DND-41 (cell line): Measurements from ENCODE around the gene DGKZ.
A peak's percentile ranks its signal among the peaks of the same experiment; 100 is the strongest.

Source experiments
- ATAC-seq: fragments of 200-7000 bp; cut with Tn5 transposase; 3 replicates; pipeline ENCODE4 v1.9.1; 2021; ENCODE audit warnings: low read depth; ENCODE audit not compliant: insufficient read depth
- DNase-seq: peaks from one replicate; pipeline ENCODE4 v3.0.0-alpha.2; 2020
- H2AFZ ChIP-seq: 2 replicates; pipeline ENCODE4 v1.6.0; 2012; ENCODE audit warnings: low read depth, low read length
- H3K27ac ChIP-seq: 2 replicates; pipeline ENCODE4 v1.5.1; 2012; ENCODE audit warnings: low read length, inconsistent platforms
- H3K27me3 ChIP-seq: fragments of 200-600 bp; sonication (generic); 2 replicates; pipeline ENCODE4 v1.6.0; 2012; ENCODE audit warnings: low read length, mild to moderate bottlenecking, inconsistent platforms; ENCODE audit not compliant: insufficient read depth, poor library complexity
- H3K36me3 ChIP-seq: 2 replicates; pipeline ENCODE4 v1.5.1; 2012; ENCODE audit warnings: low read length, inconsistent platforms; ENCODE audit not compliant: insufficient read depth
- H3K4me1 ChIP-seq: 2 replicates; pipeline ENCODE4 v1.5.1; 2012; ENCODE audit warnings: mild to moderate bottlenecking, low read length; ENCODE audit not compliant: insufficient read depth
- H3K4me2 ChIP-seq: 2 replicates; pipeline ENCODE4 v1.6.0; 2012; ENCODE audit warnings: mild to moderate bottlenecking, moderate library complexity, low read length, inconsistent platforms; ENCODE audit not compliant: insufficient read depth
- H3K4me3 ChIP-seq, 2 experiments: fragments of 200-600 bp in 1 of 2; shearing (Covaris generic) in 1 of 2; 2 replicates each; pipeline ENCODE4 v1.5.1; 2012 to 2016; ENCODE audit warnings: inconsistent platforms in 2 of 2, low read length in 2 of 2, mild to moderate bottlenecking in 2 of 2, low read depth in 1 of 2, moderate library complexity in 1 of 2
- H3K79me2 ChIP-seq: 2 replicates; pipeline ENCODE4 v1.6.0; 2012; ENCODE audit warnings: low read length, inconsistent platforms; ENCODE audit not compliant: insufficient read depth
- H3K9ac ChIP-seq: 2 replicates; pipeline ENCODE4 v1.6.0; 2012; ENCODE audit warnings: low read depth, mild to moderate bottlenecking, inconsistent platforms, low read length, moderate library complexity
- H3K9me3 ChIP-seq: 2 replicates; pipeline ENCODE4 v1.5.1; 2012; ENCODE audit warnings: low read length, moderate library complexity, mild to moderate bottlenecking, inconsistent platforms; ENCODE audit not compliant: insufficient read depth, severe bottlenecking
- H4K20me1 ChIP-seq: 2 replicates; pipeline ENCODE4 v1.6.0; 2012; ENCODE audit warnings: low read length; ENCODE audit not compliant: insufficient read depth
- EZH2 ChIP-seq: IDR thresholded peaks from 3 replicates; pipeline ENCODE4 v1.6.1; 2012; ENCODE audit warnings: borderline replicate concordance, low read depth, mild to moderate bottlenecking, moderate library complexity, low read length, inconsistent platforms; ENCODE audit not compliant: severe bottlenecking
- TF ChIP-seq, protein P1 (sequence below): IDR thresholded peaks from 2 replicates; pipeline ENCODE4 v1.5.1; 2012; ENCODE audit warnings: borderline replicate concordance, low read length, moderate library complexity, mild to moderate bottlenecking; ENCODE audit not compliant: poor library complexity, severe bottlenecking; ENCODE audit errors: extremely low read depth

DGKZ gene

GRCh38 chr11:46360878-46361277 is 13.6 kb downstream of the DGKZ start:
- Histone ChIP-seq H3K27ac (peak overlapping the region; percentile 100), H4K20me1 (peaks cover 39% of the 10 kb centered on the region), H3K36me3 (peaks cover 44% of the 10 kb centered on the region), H3K4me1 (peaks cover 30% of the 10 kb centered on the region), H3K4me2 (peak overlapping the region; percentile 97), H3K9ac (peak overlapping the region; percentile 92), H3K27me3 (no peaks in the 10 kb centered on the region), H2AFZ (peak overlapping the region; percentile 88), H3K9me3 (no peaks in the 10 kb centered on the region), H3K4me3 (peak overlapping the region; percentile 51 to 69; a peak in 3 of 4 replicates), H3K79me2 (peaks cover 97% of the 10 kb centered on the region)
- TF ChIP-seq, protein P1, sequence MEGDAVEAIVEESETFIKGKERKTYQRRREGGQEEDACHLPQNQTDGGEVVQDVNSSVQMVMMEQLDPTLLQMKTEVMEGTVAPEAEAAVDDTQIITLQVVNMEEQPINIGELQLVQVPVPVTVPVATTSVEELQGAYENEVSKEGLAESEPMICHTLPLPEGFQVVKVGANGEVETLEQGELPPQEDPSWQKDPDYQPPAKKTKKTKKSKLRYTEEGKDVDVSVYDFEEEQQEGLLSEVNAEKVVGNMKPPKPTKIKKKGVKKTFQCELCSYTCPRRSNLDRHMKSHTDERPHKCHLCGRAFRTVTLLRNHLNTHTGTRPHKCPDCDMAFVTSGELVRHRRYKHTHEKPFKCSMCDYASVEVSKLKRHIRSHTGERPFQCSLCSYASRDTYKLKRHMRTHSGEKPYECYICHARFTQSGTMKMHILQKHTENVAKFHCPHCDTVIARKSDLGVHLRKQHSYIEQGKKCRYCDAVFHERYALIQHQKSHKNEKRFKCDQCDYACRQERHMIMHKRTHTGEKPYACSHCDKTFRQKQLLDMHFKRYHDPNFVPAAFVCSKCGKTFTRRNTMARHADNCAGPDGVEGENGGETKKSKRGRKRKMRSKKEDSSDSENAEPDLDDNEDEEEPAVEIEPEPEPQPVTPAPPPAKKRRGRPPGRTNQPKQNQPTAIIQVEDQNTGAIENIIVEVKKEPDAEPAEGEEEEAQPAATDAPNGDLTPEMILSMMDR, result no peak
- no peak for TF ChIP-seq EZH2
- DNase-seq, result no peak
- peak; percentile 32 for ATAC-seq

DNA sequence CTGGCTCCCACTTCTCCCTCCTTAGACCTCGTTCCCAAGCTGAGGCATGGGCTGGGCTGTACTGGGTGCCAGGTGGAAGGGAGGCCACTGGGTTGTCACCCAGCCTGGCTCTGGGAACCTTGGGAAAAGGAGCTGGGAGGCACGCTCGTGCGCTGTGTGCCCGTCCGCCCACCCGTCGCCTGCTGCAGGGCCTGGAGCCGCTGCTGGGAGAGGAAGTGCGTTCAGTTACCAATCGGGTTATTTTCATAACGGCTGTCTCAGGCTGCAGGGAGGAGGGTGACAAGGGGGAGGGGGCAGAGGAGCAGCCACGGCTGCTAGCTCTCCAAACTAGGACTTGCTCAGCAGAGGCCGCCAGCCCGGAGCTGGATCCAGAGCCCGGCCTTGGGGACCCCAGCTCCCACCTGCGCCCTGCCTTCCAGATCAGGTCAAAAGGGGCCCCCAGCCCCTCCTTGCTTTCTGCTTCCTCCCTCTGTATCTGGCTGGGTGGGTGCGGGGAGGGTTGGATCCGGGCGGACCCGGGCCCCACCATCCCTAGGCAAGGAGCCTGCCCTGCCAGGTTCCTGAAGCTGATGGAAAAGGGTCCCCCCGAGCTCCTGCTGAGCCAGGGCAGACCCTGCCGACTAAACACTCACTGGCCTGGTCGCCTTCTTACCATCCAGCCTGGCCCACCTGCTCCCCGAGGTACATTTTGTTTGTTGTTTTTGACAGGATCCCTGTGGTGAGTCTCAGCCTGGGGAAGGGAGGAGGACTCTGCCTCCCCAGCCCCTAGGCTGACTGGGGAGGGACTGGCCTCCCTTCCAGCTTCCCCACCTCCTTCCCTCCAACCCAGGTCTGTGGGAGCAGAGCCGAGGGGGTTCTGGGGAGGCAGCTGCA is 14.3 kb downstream of the DGKZ start:
- ATAC-seq (peak; percentile 96), DNase-seq (peak; percentile 91)
- TF ChIP-seq EZH2, result no peak
- TF ChIP-seq, protein P1, result no peak
- H4K20me1 ChIP-seq, result peaks cover 40% of the 10 kb centered on the region
- H3K4me1 ChIP-seq, result peaks cover 30% of the 10 kb centered on the region
- peak overlapping the region; percentile 97 for H3K4me2 ChIP-seq
- H3K36me3 ChIP-seq, result peaks cover 44% of the 10 kb centered on the region
- peaks cover 97% of the 10 kb centered on the region for H3K79me2 ChIP-seq
- H3K9me3 ChIP-seq, result no peaks in the 10 kb centered on the region
- H3K27me3 ChIP-seq, result no peaks in the 10 kb centered on the region
- peak overlapping the region; percentile 88 for H2AFZ ChIP-seq
- peak overlapping the region; percentile 92 for H3K9ac ChIP-seq
- peak overlapping the region; percentile 51 to 69 for H3K4me3 ChIP-seq
- H3K27ac ChIP-seq, result peak overlapping the region; percentile 100

DNA sequence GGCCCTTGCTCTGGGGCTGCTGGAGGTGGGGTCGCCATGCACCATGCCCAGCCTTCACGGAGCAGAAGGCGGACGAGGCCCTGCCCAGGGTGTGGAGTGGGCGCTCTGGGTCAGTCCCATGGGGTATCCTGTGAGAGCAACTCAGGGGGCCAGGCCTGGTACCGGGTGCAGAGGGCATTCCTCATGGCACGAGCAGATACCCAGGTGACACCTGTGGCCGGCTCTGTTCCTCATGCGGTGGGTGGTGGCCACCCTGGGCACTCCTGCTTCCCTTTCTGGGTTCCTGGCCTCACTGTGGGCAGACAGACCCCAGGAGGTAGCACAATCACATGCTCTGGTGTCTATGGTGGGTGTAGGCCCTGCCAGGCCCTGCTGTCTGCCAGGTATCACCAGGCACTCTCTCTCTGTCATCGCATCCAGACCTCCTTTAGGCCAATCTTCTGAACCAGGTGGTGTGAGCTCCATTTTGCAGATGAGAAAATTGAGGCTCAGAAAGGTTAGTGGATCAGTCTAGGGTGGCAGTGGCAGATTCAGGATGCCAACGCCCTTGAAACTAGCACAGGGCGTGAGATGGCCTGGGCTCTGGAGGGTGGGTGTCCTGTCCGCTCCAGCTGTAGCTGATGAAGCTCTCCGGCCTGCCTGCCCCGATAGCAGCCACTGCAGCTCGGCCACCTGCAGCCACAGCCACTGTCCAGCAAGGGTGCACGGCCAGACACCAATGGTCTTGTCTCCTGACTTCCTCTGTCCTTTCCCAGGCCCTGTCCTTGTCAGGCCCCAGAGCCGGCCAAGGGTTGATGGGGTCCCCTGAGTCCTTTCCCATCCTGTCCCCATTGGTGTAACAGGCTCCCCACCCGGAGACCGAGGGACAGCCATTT is 15.1 kb downstream of the DGKZ start:
- Histone ChIP-seq H3K79me2 (peaks cover 96% of the 10 kb centered on the region), H3K4me1 (peaks cover 30% of the 10 kb centered on the region), H3K36me3 (peaks cover 50% of the 10 kb centered on the region), H3K9ac (peak overlapping the region; percentile 92), H3K27ac (peak overlapping the region; percentile 100), H4K20me1 (peaks cover 48% of the 10 kb centered on the region), H3K4me3 (peak overlapping the region; percentile 51 to 69; a peak in 3 of 4 replicates), H3K27me3 (no peaks in the 10 kb centered on the region), H2AFZ (no peak overlapping the region), H3K9me3 (no peaks in the 10 kb centered on the region), H3K4me2 (peak overlapping the region; percentile 97)
- TF ChIP-seq, protein P1, result no peak
- no peak for TF ChIP-seq EZH2
- ATAC-seq (no peak), DNase-seq (no peak)
